Fibroblast of gingiva (primary cell): ENCODE results near the gene SLC35E1.
"Not testable (repeated sequence)": the region's sequence is repeated elsewhere in the genome, so short reads cannot be mapped to it uniquely, and the experiment has no call there.

Experiments
- DNase-seq: peaks from one replicate; pipeline ENCODE4 v3.0.0-alpha.2; 2011; ENCODE audit warnings: low read depth

SLC35E1 gene

DNA sequence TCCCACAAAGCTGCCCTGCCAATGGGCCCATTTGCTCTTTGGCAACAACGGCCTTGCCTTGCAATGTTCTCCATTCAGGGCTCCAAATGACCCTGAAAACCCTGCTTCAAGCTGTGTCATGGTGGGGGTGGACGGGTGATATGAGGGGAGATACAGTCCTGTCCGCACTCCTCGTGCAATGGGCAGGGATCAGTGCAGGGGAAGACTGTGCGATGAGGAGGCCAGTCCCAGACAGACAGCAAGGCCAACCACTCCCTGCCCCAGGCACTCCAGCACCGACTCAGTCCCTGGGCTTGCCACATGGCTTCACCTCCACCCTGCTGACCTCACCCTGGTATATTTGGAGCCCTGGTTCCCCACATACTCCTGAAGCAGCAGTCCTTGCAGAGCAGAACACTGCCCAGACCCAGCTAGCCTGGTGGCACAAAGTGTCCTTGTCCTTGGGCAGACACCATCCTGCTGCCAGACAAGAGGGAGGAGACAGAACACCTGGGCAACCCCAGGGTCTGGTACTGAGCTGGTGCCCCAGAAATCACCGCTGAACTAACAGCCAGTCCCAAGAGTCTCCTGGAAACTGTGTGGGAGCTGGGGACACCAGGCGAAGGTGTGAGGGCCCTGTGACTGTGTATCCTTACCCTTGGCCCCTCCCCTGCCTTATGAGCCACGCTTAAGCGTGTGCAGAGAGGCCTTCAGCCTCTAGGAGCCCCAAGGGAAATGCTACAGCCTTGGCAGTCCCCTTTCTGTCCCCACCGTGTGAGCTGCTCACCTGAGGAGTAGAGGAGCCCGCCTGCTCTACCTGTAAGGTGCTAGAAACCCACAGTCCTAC lies 9.1 kb upstream of the SLC35E1 start:
- no peak for DNase-seq

DNA sequence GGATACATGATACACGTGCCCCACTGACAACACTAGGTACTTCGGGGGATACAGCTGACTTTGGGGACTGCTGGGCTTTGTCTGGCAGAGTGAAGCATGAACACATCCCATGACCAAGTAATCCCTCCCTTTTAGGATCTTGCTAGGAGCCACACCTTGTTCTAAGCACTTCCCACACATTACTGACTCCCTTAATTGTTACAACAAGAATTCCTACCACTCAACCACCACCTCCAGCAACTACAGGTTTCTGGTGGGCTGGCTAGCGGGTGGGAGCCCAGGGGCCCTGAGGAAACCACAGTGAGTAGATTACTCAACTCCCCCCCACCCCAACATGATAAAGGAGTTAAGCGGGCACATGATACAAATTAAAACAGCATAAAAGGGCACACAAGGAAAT lies 7.2 kb upstream of the SLC35E1 start:
- DNase-seq: no peak

DNA sequence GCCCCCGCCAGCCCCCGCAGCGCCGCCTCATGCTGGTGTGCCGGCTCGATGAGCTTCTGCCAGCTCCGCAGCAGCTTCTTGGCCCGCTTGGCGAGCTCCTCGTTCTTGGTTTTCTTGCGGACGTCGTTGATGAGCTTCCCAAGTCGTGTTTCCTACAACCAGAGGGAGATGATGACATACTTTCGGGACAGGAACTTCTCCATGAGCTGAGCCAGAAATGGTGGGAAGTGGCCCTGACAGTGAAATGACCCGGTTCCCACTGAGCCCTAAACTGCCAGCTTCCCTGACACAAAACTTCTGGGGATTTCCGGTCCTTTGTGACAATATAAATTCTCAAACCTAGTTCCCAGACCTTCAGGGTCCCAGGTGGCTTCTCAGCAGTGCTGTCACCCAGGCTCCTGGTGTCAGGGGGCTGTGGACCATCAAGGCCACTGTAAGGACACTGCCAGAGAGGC lies 5.3 kb upstream of the SLC35E1 start:
- no peak for DNase-seq

DNA sequence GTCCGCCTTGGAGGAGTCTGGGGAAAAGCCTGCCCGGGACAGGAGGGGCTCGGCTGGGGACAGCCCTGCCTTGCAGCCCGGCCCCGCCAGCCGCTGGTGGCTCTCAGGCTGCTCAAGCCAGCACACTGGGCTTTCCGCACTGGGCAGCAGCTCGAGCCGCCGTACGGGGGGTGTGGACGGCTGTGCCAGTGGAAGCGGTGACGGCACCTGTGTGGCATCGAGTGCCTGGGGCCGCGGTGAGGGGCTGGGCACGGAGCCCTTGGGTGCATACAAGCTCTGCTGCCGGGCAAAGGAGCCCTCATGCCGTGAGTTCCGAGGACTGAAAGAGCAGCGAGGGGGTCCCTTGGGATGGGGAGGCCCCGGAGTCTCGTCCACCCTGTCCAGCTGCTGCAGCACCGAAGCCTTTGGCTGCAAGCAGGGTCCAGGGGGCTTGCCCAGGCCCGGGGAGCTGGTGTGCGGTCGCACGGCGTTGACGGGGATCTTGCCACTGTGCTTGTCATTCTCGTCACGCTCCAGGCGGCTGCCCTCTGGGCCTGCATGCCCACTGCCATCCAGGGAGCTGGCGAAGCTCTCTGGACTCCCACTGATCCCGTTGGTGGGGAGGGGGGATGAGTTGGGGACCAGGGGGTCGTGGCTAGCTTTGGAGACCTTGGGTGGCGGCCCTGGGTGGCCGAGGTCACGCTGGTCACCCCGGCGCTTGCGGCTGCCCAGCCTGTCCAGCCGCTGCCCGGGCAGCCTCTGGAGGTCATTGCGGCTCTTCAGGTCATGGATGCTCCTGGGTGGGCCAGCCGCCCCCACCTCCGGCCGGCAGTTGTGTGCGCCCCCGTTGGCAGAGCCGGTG lies 4.7 kb upstream of the SLC35E1 start:
- DNase-seq: no peak

DNA sequence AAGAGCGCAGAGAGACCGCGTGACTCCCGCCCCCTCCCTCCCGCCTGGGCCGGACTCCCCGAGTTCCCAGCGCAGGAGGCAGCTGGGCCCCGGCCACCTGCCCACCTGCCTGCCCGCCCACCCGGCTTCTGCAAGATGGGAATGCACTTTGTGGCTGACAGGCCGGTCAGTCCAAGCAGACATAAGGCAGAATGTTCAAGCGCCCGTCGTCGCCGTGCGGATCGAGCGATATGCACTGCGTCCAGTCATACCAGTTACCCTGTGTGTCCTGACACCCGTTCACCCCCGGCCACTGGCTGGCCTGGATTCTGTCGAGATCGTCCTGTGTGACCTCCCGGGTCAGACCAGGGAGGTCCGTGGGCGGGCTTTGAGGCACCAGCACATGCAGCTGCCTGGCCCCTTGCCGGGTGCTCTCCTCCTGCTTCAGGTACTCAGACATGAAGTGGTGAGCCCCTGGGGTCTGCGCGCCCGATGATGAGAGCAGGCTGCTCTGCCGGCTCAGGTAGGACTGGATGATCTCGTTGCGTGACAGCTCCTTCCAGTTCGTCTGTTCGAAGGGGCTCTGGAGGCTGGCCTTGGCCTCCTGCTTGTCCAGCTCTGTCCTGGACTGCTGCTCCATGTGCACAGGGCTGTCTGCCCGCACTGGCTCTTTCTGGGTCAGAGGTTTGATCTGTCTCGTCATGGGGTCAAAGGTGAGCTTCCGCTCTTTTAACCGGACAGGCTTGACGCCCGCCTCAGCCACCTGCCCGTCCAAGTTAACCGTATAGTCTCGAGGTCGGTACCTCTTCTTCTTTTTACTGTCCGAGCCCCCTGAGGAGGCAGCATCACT lies 3.9 kb upstream of the SLC35E1 start:
- no peak for DNase-seq

DNA sequence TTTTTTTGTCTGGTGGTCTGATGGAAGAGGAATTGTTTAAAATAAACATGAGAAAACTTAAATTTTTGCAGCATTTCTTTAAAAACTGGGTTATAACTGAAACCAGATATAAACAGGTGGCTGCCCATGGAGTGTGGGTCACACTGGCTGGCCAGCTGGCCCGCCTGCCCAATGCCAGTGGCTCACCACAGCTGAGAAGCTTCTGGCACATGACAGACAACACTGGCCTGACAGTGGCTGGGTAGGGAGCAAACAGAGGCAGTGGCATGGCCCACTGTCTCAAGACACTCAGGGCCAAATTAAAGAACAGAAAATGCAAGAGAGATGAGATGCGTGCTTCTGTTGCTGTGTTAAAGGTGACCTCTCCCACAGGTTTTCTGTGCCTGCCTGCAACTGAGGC lies 3.1 kb upstream of the SLC35E1 start:
- no peak for DNase-seq

DNA sequence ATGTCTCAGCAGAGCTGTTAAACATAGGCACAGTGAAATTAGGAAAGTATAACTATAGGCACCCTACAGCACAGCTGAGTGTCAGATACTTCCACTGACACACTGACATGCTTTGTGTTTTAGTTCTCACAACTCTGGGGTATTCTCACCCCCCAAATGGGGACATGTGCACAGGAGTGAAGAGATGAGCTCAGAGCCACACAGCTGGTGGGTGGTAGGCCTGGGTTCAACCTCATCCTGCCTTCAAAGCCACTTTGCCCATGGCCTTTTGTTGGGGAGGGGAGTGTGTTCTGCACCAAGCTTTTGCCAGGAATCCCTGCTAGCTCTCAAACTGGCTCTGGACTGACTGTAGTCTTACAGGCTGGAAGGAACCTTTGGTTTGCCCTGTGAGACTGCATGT lies 1.7 kb upstream of the SLC35E1 start:
- DNase-seq: no peak

DNA sequence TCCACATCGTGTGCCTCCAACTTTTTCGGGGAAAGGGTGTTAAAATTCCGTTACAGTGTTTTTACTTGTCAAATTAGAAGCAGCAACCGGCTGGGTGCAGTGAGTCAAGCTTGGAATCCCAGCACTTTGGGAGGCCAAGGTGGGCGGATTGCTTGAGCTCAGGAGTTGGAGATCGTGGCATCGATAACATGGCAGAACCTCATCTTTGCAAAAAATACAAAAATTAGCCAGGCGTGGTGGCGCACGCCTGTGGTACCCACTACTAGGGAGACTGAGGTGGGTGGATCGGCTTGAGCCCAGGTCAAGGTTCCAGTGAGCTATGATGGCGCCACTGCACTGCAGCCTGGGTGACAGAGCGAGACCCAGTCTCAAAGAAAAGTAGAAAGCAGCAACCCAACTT lies 1.1 kb upstream of the SLC35E1 start:
- DNase-seq: no peak

DNA sequence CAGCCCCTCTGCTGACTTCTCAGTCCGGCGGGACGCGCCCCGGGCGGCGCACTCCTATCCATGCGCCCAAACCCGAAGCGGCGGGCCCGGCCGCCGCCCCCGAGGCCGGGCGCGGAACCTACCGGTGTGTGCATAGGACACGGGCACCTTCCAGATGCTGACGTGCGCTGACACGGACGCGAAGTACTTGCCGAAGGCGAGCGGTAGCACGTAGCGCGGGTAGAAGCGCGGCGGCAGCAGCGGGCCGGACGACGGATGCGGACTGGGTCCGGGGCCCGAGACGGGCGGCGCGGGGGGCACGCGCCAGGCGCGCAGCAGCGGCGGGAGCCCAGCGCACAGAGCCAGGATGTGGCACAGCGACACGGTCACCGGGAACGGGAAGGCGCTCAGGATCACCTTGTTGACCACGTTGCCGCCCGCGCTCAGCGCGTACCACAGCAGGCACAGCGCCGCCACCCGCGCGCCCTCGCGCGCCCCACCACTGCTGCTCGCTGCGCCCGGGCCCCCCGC lies 338 bp downstream of the SLC35E1 start:
- DNase-seq: no peak

DNA sequence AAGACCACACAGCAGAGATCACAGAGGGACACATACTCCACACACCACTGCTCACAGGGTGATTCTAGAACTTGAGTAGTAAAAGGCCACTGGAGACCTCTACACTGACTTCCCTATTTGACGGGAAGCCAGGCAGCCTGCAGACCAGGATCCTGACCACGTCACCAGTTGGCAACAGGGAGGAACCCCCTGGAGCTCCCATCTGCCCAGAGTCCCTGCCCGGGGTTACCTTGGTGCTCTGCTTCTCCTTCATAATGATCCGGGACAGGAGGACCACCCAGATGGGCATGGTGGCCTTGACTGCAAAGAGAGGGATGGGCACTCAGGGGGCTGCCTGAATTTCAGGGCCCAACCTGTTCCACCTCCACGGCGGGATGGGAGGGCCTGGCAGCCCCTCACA lies 932 bp downstream of the SLC35E1 start:
- DNase-seq: peak; percentile 41

DNA sequence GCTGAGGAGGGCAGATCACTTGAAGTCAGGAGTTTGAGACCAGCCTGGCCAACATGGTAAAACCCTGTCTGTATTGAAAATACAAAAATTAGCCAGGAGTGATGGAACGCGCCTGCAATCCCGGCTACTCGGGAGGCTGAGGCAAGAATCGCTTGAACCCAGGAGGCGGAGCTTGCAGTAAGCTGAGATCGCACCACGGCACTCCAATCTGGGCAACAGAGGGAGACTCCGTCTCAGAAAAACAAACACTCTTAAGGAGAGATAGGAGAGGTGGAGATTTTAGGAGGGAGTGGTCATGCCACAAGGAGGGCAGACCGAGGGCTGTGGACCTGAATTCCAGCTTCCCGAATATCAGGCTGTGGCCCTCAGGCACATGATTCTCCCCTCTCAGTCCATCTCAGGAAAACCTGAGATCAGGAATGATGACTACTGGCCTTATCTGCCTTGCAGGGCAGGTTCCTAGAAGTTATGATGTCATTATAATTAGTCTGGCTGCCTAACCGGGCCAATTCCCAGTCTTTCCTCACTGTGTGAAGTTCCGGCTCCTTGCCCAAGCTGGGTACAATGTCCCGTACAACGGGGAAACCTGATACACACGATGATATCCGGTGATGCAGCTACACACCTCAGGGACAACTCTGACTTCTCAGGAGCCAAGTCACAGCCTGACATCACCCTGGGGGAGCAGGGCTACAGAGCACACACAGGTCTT lies 2.5 kb downstream of the SLC35E1 start:
- DNase-seq: no peak

DNA sequence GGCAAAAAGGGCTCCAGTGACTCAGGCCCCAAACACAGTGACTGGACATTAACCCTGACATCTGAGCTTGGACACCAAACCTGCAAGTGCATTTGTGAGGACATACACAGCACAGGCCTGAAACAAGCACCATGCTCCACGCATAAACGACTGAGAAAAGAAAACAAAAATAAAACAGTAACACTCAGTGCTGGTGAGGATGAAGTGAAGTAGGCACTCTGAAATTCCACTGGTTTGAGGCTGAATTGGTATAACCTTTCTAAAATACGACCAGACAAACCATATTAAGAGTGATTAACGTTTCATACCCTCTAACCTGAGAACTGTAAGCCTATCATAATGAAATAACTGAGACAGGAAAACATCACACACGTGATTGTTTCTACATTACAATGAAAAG lies 5.5 kb downstream of the SLC35E1 start:
- DNase-seq: no peak

DNA sequence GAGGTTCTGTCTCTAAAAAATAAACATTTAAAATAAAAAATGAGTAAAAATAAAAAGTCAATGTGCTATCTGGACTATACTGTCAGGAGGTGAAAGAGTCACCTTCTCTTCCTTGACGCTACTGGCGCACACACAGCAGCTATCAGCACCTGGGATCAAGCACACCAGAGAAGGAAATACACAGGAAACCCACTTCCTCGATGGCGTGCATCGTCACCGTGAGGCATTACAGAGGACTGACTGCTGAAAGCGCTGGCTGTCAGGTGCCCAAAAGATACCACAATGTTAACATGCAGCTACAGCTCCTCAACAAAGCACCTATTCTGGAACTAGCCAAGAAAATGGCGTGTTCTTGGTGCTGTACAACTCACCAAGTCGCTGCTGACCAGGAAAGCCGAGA lies 6.1 kb downstream of the SLC35E1 start:
- DNase-seq: no peak

DNA sequence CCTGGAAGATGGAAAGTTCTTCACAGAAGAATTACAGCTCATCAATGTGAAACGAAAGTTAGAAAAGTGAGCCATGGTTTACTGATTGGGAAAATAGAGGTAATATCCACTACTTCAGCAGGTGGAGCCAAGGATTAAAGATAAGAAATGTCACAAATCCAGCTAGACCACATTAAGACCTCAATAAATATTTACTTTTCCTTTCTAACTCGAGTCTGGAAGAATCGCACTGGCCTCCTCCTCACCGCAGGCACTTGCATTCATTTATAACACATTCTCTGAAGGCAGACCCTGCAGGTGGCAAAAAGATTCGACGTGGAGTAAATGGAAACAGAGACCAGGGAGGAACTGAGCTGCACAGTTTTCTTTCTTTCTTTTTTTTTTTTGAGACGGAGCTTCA lies 7.4 kb downstream of the SLC35E1 start:
- no peak for DNase-seq

DNA sequence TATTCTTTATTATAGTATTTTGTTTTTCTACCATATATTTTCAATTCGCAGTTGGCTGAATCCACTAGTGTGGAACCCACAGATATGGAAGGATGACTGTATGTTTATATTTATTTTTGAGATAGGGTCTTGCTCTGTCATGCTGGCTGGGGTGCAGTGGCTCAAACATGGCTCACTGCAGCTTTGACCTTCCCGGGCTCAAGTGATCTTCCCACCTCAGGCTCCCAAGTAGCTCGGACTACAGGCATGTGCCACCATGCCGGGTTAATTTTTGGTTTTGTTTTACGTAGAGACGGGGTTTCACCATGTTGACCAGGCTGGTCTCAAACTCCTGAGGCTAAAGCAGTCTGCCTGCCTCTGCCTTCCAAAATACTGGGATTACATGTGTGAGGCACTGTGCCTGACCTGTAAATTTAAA lies 9.6 kb downstream of the SLC35E1 start:
- DNase-seq: no peak

DNA sequence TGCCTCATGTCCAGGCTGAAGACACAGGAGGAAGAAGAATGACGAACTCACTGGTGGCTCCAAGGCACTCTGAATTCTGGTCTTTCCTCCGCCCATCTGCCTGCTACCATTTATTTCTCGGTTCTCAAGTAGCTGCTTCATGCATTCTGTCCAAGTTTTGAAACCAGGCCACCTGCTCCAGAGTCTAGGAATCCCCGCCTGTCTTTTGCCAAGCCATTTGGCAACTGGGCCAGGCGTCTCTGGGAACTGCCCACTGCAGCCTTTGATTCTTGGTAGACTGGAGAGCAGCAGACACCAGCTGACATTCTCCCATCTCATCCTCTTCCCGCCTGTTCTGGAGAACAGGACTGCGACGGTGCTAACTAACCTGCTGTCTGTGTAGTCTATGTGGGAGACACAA lies 10.8 kb downstream of the SLC35E1 start:
- DNase-seq: no peak

DNA sequence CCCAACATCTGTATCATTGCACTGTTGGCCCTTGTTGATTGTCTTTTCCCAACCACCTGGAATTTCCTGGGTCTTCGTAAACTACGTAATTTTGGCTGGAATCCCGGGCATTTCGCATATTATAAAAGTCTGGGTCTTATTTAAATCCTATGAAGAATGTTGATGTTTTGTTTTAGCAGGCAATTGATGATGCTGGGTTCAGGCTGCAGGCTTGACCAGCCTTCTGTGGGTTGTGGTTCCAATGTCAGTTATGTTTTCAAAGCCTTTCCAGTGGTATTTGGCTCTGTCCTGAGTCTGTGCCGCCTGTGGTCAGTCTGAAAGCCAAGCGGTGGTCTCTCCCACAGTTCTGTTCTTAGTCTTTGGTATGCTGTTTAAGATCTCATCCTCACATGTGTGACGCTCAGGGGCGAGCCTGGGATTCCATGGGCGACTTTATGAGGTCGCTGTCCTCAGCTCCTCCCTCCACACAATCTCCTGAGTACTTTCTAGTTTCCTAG lies 12.4 kb downstream of the SLC35E1 start:
- DNase-seq: no peak

DNA sequence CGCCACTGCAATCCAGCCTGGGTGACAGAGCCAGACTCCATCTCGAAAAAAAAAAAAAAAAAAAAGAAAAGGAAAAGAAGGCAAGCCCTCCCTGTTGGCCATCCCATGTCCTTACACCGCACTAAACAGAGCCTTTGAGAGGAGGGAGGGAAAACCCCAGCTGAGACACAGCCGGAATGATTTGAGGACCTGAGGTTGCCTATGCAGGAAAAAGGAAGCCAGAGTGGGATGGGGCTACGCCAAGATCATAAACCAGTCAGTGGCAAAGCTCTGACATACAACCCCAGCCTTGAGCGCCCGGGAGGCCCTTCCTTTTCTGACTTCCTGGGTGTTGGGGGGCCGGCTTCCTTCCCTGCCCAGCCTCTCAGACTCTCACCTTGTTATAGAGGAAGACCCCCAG lies 17.4 kb downstream of the SLC35E1 start:
- no peak for DNase-seq

DNA sequence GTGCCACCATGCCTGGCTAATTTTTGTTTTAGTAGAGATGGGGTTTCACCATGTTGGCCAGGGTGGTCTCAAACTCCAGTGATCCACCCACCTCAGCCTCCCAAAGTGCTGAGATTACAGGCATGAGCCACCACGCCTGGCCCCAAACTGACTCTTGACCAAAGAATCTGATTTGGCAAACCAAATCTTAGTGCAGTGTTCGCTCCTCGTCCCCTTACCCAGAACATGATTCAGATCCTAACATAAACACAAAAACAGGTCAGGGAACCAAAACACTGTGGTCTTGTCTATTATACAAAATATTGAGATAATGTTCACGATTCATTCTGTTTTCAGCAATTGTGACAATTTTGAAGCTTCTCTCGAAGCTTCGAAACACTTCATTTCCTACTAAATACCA lies 20.3 kb downstream of the SLC35E1 start:
- not testable (repeated sequence) for DNase-seq

DNA sequence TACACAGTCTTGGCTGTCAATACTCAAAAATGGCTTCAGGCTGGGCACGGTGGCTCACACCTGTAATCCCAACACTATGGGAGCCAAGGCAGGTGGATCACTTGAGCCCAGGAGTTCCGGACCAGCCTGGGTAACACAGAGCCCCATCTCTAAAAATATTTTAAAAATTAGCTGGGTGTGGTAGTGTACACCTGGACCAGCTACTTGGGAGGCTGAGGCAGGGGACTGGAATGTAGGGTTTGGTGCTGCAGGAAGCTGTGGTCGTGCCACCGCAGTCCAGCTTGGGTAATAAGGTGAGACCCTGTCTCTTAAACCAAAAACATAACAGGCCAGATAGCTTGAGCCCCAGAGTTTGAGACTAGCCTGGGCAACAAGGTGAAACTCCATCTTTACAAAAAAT lies 23.3 kb downstream of the SLC35E1 start:
- no peak for DNase-seq

DNA sequence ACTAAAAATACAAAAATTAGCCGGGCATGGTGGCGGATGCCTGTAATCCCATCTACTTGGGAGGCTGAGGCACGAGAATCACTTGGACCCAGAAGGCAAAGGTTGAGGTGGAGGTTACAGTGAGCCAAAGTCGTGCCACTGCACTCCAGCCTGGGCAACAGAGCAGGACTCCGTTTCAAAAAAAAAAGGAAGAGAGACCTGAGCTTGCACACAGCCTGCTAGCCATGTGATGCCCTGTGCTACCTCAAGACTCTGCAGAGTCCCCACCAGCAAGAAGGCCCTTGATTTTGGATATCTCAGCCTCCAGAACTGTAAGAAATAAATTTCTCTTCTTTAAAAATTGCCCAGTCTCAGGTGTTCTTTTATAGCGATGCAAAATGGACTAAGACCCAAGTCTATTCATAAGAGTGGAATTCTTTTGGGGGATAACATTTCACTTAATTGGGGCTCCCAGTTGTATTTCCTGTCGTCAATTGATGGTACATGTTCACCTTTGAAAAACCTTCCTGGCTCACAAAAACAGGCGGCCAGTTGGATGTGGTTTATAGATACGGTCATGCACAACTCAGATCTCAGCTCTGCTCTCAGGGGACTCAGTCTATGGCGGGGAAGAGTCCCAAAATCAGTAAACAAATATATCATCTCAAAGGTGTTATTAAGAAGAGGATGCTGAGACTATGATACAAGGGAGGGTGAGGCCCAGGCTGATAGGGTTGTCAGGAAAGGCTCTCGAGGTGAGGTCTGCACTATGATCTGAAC lies 27.6 kb downstream of the SLC35E1 start:
- no peak for DNase-seq
